GM18505 (cell line): Measurements from ENCODE around the gene PHLDA2.

Experiments used
- ATAC-seq: cut with Tn5 transposase; IDR thresholded peaks from one replicate; pipeline ENCODE4 v1.9.1; 2021; ENCODE audit not compliant: unreplicated experiment
- POLR2A ChIP-seq: IDR thresholded peaks from 4 replicates; pipeline ENCODE4 v1.6.1; 2011; ENCODE audit warnings: borderline replicate concordance; ENCODE audit not compliant: insufficient read depth, insufficient read length; ENCODE audit errors: extremely low read depth

PHLDA2 gene

DNA sequence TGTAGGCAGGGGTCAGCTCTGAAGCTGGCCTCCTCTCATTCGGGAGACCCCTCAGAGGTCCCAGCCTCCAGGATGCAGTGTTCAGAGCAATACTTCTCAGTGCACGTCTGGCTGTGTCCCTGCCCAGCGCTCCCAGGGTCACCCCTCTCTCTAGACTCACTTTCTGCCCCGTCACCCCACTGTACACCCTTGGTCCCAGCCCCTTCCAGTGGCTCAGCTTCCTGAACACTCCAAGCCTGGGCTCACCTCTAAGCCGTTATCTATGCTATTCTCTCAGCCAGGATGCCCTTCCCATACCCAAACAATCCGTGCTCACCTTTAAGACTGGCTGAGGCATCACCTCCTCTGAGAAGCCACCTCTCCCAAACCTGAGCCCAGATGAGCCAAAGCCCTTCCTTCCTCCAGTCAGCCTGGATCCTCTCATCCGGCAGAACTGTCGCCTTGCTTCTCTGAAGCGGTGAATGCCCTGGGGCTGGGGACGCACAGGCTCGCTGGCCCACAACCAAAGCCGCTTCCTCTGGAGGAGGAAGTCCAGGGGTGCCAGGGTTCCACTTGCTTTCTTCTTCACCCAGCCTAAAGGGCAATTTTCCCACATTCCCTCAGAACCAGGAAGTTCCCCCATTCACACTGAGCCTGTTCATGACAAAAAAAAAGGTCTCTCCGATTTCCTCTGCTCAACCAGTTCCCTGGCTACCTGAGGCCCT lies 30.0 kb downstream of the PHLDA2 start:
- ATAC-seq, result no peak
- TF ChIP-seq POLR2A, result no peak

DNA sequence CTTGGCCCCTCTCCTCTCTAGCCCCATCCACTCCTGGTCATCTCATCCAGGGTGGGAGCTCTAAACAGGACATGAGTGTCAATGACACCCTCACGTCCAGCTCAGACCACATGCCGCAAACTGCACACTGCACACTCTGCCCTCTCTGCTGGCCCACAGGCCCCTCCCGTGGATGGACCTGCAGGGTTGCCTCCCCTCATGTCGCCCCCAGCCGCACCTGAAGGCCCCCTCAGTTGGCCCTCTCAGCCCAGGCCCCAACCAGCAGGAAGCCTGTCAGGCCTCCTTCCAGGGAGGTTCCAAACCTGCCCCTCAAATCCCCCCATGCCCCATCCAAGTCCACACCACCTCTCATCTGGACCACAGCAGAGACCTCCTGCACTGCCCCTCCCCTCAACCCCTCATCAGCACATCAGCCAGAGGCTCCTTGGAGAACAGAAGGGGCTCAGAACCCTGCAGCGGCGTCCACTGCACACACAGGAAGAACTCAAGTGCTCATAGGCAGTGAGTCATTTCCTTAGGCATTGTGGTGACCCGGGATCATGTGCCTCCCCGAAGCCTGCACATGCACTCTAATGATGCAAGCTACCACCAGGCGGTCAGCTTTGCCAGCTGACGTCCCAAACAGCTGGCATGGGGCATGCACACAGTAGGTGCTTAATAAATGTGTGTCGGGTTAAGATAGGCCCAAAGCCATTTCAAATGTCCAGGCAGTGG lies 30.7 kb downstream of the PHLDA2 start:
- no peak for ATAC-seq
- no peak for TF ChIP-seq POLR2A

DNA sequence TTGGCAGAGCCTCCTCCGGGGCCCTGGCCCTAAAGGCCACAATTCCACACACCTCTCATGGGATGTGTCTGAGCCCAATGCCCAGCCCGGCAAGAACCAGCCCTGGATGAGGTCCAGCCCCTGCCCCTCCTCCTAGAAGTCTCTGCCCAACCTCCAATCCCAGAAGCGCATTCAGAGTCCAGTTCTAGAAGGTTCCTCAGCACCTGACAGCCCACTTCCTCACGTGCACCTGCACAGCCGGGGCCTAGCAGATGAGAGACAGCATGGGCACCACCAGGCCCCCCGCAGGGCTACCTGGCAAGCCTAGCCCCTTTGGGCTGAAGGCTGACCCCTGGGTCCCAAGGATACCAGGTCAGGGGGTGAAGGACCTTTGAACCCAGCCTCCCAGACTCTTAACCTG lies 32.2 kb downstream of the PHLDA2 start:
- no peak for ATAC-seq
- no peak for TF ChIP-seq POLR2A

DNA sequence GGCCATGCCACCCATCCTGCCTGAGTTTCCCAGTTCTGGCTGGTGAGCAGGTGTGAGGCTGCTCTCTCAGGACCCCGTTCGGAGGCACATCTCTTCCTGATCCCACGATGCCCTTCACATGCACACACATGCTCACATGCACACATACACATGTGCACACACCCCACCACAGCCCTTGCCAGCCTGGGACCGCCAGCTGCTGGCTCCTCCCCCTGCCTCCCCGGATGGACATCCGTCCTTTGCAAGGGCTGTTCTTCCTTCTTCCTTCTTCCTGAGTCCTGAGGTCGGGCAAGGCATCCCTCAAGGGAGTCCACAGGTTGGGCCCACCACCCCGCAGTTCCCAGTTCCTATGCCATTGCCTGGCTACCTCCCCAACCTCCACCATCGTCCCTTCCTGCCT lies 33.2 kb downstream of the PHLDA2 start:
- ATAC-seq, result no peak
- no peak for TF ChIP-seq POLR2A

DNA sequence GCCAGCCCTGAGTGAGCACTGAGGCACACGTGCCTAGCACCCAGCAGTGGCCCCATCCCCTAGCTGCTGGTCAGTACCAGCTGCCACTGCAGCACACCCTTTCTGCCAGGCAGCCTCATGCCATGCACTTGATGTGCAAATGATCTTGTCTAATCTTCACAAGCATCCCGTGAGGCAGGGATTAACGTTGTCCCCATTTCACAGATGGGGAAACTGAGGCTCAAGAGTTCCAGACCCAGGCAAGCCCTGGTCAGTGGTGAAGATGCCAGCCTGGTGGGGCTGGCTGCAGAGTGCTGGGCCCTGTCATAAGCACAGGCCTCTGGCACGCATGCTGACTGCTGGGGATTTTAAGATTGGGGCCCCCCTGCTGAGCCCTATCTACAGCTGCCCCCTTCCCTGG lies 35.3 kb downstream of the PHLDA2 start:
- ATAC-seq, result no peak
- TF ChIP-seq POLR2A, result no peak

DNA sequence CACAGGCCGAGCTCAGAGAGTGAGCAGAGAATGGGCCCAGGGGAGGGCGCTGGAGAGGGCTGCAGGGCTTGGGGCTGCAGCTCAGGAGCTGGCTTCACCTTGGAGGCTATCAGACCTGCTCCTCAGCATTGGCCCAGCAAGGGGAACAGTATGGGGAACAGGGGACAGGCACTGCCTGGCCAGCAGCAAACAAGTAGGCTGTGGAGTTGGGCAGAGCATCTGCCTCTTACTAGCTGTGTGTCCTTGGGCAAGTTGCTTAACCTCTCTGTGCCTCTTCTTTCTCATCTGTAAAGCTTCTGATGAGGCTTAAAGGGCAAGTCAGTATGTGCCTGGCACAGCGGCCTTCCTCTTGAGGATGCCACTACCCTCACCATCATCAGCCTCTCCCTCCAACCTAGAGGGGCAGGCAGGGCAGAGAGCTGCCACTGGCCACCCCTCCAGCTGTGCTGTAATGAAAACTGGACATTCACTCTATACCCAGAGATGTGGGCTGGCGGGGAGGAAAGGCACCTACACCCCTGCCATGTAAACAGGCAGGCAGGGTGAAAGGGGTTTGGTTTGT lies 36.2 kb downstream of the PHLDA2 start:
- no peak for ATAC-seq

DNA sequence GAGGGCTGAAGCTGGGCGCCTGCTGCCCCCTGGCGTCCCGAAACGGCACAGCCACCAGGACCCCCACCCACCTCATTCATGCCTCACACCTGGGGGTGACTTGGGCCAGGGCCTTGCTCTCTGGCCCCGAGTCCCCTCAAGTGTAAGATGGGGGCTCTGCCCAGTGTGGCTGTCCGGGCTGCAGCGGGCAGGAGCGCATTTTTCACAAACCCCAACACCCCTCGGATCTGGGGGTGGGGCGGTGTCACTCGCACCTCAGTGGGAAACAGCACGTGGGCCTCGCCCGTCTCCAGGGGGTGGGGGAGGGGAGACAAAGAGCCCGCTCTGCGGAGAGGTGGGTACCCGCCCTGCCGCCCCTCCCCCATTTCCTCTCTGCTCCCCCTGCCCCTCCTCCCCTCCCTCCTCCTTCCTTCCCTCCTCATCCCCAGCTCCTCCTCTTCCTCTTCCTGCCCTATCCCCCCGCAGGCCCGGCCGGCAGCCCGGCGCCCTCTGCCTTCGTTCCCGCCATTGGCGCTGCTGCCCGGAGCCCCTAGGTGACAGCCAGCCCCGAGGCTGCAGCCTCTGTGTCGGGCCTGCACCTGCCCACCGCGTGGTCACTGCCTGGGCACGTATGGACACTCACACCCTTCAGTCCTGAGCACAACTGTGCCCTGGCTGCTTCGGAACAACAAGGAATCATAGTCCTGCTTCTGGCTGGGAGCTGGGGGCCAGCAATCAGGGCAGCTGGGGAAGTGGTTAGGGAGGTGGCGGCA lies 36.8 kb downstream of the PHLDA2 start:
- ATAC-seq, result no peak
- no peak for TF ChIP-seq POLR2A

More for the DNA sequence above, 36.2 kb downstream of the PHLDA2 start:
- TF ChIP-seq POLR2A, result no peak

DNA sequence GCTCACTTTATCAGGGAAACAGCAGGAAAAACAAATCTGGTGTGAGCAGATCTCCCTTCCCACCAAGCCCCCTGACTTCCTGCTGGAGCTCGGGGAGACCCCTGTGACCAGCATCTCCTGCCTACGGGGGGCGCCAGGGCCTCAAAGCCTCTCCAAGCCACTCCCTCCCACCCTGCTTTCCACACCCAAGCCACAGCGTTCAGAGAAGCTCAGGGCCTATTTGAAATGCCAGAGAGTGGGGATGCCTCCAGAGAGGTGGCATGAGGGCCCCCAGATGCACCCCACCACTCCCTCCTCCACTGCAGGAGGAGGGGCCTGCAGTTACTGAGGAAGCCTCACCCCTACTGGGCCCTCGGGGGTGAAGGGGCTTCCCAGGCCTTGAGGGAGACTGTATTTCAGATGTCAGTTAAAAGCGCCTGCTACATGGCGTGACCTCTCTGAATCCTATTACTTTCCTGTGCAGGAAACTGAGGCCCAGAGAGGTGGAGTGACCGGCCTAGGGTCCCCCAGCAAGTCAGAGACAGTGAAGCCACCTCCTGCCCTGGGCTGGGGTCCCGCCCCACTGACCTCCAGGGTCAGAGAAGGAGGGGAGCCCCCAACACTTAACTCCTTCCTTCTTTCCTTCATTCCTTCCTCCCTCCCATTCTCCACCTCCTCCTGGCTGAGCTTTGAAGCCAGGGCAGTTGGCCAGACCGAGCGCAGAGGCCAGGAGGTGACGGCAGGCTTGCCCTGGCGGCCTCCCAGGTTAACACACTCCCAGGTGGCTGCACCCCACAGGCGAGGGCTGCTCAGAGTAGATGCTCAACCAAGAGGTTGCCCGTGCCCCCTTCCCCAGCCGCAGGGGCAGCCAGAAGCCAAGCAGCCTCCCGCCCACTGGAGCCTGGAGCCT lies 37.6 kb downstream of the PHLDA2 start:
- no peak for ATAC-seq
- TF ChIP-seq POLR2A, result no peak

DNA sequence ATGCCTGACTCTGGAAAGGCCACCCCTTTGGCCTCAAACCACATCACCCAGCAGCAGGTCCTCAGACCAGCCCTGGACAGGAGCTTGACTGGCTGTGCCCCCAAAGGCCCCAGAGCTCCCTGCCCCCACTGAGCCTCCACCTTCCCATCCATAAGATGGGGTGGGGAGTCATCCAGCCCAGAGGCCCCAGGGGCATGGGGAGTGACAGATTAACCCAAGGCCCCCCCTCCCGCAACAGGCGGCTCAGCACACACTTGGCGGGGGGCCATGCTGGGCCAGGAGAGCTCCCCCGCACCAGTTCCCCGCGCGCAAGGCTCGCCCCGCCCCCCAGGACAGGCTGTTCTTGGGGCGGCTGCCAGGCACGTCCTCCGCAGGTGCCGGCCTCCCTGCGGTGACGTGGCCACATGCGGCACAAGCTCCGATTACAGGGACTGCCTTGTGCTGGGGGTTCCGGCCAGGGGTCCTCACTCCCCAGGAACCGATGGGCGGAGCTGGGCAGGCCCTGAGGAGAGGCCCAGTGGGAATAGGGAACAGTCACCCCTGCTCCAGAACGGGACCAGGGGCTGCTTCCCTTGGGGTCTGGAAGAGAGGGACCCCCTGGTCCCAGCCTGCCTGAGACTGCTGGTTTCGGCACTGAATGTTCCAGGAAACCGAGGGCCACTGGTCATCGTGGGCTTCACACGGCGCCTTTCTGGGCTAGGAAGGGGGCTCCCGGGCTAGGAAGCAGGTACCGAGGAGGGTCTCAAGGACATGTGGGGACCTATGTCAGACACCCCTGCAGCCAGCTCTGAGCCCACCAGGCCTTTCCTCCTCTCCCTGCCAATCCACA lies 38.5 kb downstream of the PHLDA2 start:
- no peak for TF ChIP-seq POLR2A
- no peak for ATAC-seq

DNA sequence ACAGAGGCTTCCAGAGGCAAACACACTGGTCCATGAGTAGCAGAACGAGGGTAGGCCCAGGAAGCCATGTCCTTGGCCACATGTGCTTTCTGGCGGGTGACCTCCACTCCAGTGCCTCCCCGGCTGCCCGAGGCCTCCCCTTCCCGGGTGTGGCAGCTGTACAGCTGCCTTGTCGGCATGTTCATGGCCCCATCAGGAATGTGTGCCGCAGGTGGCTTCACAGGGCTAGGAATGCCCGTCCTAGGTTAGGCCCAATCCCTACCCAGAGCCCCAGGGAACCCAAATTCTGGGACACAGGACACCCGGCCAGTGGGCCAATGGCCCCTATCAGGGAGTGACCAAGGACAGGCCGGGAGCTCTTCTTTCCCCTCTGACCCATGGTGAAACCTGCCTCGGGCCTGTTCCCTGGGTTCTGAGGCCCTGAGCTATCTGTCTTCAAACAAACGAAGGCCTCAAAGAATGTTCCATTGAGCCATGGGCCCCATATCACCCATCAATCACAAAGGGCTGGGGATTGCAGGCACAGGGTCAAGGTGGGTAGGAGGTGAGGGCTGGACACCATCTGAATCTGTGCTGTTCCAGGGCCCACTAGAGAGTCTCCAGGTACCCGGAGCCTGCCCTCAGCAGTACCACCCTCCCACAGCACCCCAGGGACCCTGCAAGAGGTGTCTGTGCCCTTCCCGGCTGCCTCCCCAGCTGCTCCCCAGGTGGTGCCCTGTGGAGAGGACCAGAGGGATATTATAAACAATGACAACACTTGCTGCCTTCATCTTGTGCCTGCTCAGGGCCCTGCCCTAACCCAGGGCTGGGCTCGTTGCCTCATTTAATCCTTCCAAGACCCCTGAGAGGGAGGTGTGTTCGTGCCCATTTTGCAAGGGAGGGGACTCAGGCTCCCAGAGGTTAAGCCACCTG lies 39.6 kb downstream of the PHLDA2 start:
- no peak for ATAC-seq
- TF ChIP-seq POLR2A, result no peak
